Stimulated activated CD4-positive, alpha-beta T cell treated with anti-CD3 and anti-CD28 coated beads, Interleukin-12 subunit alpha, Interleukin-12 subunit beta, amount 100 ng/mL, for 4 hours (primary cell): ENCODE results near the gene KRTAP10-1.

Experiments used
- DNase-seq: peaks from one replicate; pipeline ENCODE4 v3.0.0-alpha.2; 2020

The KRTAP10-1 gene

GRCh38 chr21:44527156-44527982, 12.6 kb downstream of the KRTAP10-1 start:
- DNase-seq, result no peak

- no peak for DNase-seq
These were observed 13.6 kb downstream of the KRTAP10-1 start for GRCh38 chr21:44526096-44526997.

GRCh38 chr21:44525391-44526095, 14.5 kb downstream of the KRTAP10-1 start:
- DNase-seq, result no peak

- no peak for DNase-seq
These were observed 15.3 kb downstream of the KRTAP10-1 start for GRCh38 chr21:44524414-44525371.

GRCh38 chr21:44523567-44524413, 16.2 kb downstream of the KRTAP10-1 start:
- no peak for DNase-seq

GRCh38 chr21:44522753-44523204, 17.2 kb downstream of the KRTAP10-1 start:
- no peak for DNase-seq

- DNase-seq, result no peak
These were observed 17.9 kb downstream of the KRTAP10-1 start for GRCh38 chr21:44521928-44522752.

GRCh38 chr21:44521301-44521927, 18.6 kb downstream of the KRTAP10-1 start:
- DNase-seq, result no peak

GRCh38 chr21:44520326-44521300, 19.4 kb downstream of the KRTAP10-1 start:
- no peak for DNase-seq

- no peak for DNase-seq
These were observed 20.4 kb downstream of the KRTAP10-1 start for GRCh38 chr21:44519346-44520325.

GRCh38 chr21:44518686-44519085, 21.3 kb downstream of the KRTAP10-1 start:
- DNase-seq, result no peak

GRCh38 chr21:44517175-44517899, 22.7 kb downstream of the KRTAP10-1 start:
- no peak for DNase-seq

- DNase-seq, result no peak
These were observed 23.2 kb downstream of the KRTAP10-1 start for GRCh38 chr21:44516828-44517174.

GRCh38 chr21:44516342-44516741, 23.7 kb downstream of the KRTAP10-1 start:
- no peak for DNase-seq

- no peak for DNase-seq
These were observed 24.4 kb downstream of the KRTAP10-1 start for GRCh38 chr21:44515359-44516165.
